ENCODE results near the gene TBPL2.

GRCh38 chr14:55383541-55384140 lies 56.8 kb downstream of the TBPL2 start:
- TF ChIP-seq POLR2A (IDR thresholded peaks at IDR 0.05; ENCODE audit: low read depth, low read length): no peak
- no peak for TF ChIP-seq POLR2AphosphoS5 (IDR thresholded peaks at IDR 0.05; ENCODE audit: low read depth, low read length)
